Gastrocnemius medialis (tissue), 4 donors: Measurements from ENCODE around the gene ZNF584. TPM values are rescaled to one million over a fixed set of nuclear protein-coding genes. Genes with fewer than 3 reads are reported as not detected.
"Not testable (repeated sequence)": the region's sequence is repeated elsewhere in the genome, so short reads cannot be mapped to it uniquely, and the experiment has no call there.

Experiments used
- ATAC-seq, 2 donors: fragments of 150-250 bp; one replicate each; pipeline ENCODE4 v1.9.1; 2016
- DNase-seq, 2 donors: peaks; one replicate each; pipeline ENCODE4 v3.0.0-alpha.2; 2019
- H3K27ac ChIP-seq, 4 donors: fragments of 200-600 bp; sonication (generic); 1 replicate in 1 of 4; 2 replicates in 3 of 4; pipeline ENCODE4 v1.5.1; 2016 to 2018; ENCODE audit warnings: mild to moderate bottlenecking in 2 of 4, moderate library complexity in 1 of 4
- H3K27me3 ChIP-seq, 3 donors: fragments of 200-600 bp; sonication (generic) in 2 of 3; 1 replicate in 1 of 3; 2 replicates in 2 of 3; pipeline versions ENCODE4 v1.5.1 to v1.6.0; 2016 to 2019; ENCODE audit warnings: mild to moderate bottlenecking in 1 of 3, moderate library complexity in 1 of 3
- H3K36me3 ChIP-seq, 2 donors: fragments of 200-600 bp; sonication (generic) in 1 of 2; one replicate each; pipeline ENCODE4 v1.5.1; 2017 to 2018
- H3K4me1 ChIP-seq, 2 donors: fragments of 200-600 bp; sonication (generic) in 1 of 2; one replicate each; pipeline ENCODE4 v1.5.1; 2016 to 2017; ENCODE audit warnings: mild to moderate bottlenecking in 2 of 2
- H3K4me3 ChIP-seq, 4 donors: fragments of 200-600 bp; sonication (generic) in 3 of 4; 1 replicate in 1 of 4; 2 replicates in 3 of 4; pipeline ENCODE4 v1.5.1; 2016 to 2019; ENCODE audit warnings: mild to moderate bottlenecking in 2 of 4
- H3K9me3 ChIP-seq, 3 donors: fragments of 200-600 bp; sonication (generic) in 2 of 3; 1 replicate in 1 of 3; 2 replicates in 2 of 3; pipeline ENCODE4 v1.5.1; 2016 to 2019
- CTCF ChIP-seq, 5 experiments: fragments of 450-650 bp in 3 of 5; fragments of 200-600 bp in 2 of 5; sonication (generic) in 2 of 5; IDR thresholded peaks in 4 of 5; conservative IDR thresholded peaks in 1 of 5; 1 replicate in 4 of 5; 2 replicates in 1 of 5; pipeline ENCODE4 v1.5.1; 2016 to 2019; ENCODE audit warnings: antibody characterized with exemption in 5 of 5, mild to moderate bottlenecking in 3 of 5, moderate library complexity in 3 of 5
- POLR2A ChIP-seq, 2 donors: fragments of 450-650 bp; IDR thresholded peaks; one replicate each; pipeline ENCODE4 v1.6.1; 2017; ENCODE audit warnings: antibody characterized with exemption in 2 of 2, mild to moderate bottlenecking in 2 of 2, moderate library complexity in 2 of 2
- in situ Hi-C, 4 donors: fragments of 200-750 bp; cut with MboI; loops; one replicate each; pipeline versions ENCODE4 v1.15.0 to v1.8.0; 2017; ENCODE audit warnings: low sequenced_read_pairs in 4 of 4
- intact Hi-C: fragments of 100-400 bp; cut with DNase I; formaldehyde crosslinking; loops from one replicate; pipeline ENCODE4 v1.15.1; 2023; ENCODE audit warnings: low total_unique reads
- total RNA-seq, 4 donors: library from RNA; depleted of rRNA; stranded (reverse); fragments of >200 nt; gene quantifications; one replicate each; pipeline versions ENCODE4 v1.1.0 to v1.2.3, GENCODE V29; 2016

The ZNF584 gene
- total RNA-seq, 4 donors from 2014 or later: 8.5 to 21.4 (median 10.2) TPM

DNA sequence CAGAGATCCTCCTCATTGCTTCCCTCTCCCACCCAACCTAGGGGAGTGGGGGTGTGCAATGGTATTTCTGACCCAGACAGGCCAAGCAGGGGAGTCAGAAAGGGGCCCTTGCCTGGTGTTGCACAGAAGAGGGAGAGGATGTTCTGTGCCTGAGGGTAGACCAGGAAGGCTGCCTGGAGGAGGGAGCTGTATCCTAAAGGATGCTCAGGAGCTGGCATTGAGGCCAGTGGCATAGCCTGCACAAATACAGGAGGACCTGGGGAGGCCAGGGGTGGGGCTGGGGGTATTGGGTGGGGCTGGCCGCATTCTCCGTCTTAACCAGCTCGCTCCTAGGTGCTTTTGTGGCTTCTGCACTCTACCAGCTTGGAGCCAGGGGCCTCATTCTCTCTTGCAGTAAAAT is 8.5 kb upstream of the ZNF584 start:
- H3K4me1 ChIP-seq: peaks cover 8 to 17% of the 10 kb centered on the region in 2 donors
- no peaks in the 10 kb centered on the region for H3K9me3 ChIP-seq
- H3K36me3 ChIP-seq: peaks cover 0 to 1% of the 10 kb centered on the region in 2 donors
- ATAC-seq (no peak), DNase-seq (no peak)
- intact Hi-C loops: no loop called here
- TF ChIP-seq POLR2A (IDR thresholded peaks at IDR 0.05) (no peak), CTCF (IDR thresholded peaks at IDR 0.05 in 4 of 5, conservative IDR thresholded peaks at IDR 0.05 in 1 of 5) (no peak)
- H3K27ac ChIP-seq: no peak overlapping the region
- in situ Hi-C loops: no loop called here
- H3K4me3 ChIP-seq: no peak overlapping the region
- peaks cover 18 to 25% (median 19%) of the 10 kb centered on the region in 3 donors for H3K27me3 ChIP-seq

- Histone ChIP-seq H3K36me3 (no peaks in the 10 kb centered on the region), H3K27me3 (peaks cover 18 to 25% (median 19%) of the 10 kb centered on the region in 3 donors), H3K4me3 (peak overlapping the region; percentile 58 to 62 (median 61)), H3K4me1 (peaks cover 8 to 17% of the 10 kb centered on the region in 2 donors), H3K9me3 (no peaks in the 10 kb centered on the region), H3K27ac (peak overlapping the region in 1 of 4 donors; percentile 49)
- in situ Hi-C loops: no loop called here
- intact Hi-C loops: no loop called here
- DNase-seq (no peak), ATAC-seq (no peak)
- TF ChIP-seq POLR2A (IDR thresholded peaks at IDR 0.05) (no peak), CTCF (IDR thresholded peaks at IDR 0.05 in 4 of 5, conservative IDR thresholded peaks at IDR 0.05 in 1 of 5) (no peak)
These were observed 8.0 kb upstream of the ZNF584 start for GRCh38 chr19:58400316-58400915.

DNA sequence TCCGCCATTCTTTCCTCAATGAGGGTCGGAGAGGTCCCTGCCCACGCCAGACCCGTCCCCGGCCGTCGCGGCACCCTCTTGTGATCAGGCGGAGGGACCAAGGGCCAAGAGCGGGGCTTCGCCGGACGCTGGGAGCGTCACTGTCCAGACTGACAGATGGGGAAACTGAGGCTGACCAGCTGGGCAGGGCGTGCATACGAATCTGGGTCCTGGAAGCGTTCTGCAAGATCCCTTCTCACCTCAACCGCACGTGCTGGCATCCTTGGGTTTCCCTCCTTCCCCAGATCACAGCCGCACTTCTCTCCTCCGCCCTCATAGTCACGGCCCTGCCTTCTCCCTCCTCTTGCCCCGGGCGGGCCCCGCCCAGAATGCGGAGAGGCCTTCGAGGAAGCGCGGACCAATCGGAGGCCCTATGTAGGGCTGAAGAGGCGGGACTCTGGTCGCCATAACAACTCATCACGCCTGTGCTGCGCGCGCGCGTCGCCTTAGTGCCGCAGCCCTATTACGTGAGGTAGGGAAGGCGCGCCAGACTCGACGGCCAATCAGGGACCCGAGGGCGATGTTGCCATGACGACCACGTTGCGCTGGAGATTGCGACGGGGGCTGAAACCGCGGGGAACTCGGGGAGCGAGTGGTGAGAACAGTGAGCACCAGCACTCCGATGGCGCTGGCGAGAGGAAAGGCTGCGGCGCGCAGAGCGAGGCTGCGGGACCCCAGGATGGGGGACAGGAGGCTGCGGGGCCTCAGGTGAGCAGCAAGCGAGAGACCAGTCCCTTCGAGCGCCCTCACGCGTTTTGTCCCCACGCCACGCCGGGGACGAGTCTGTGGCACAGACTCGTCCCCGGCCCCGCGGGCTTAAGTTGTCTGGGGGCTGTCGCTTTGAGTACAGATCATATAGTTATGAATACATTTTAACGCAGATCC is 7.3 kb upstream of the ZNF584 start:
- H3K9me3 ChIP-seq: no peaks in the 10 kb centered on the region
- H3K4me1 ChIP-seq: peaks cover 8 to 17% of the 10 kb centered on the region in 2 donors
- in situ Hi-C loops: no loop called here
- H3K27ac ChIP-seq: peak overlapping the region; percentile 38 to 68 (median 54)
- intact Hi-C loops: loop anchor here (1.0 kb wide), 2 partner anchors 14 to 20 kb away; partner anchors contain the start of genes RPS5 and ZNF837
- peak overlapping the region; percentile 58 to 62 (median 61) for H3K4me3 ChIP-seq
- peak; percentile 100 for ATAC-seq
- peaks cover 12 to 18% (median 14%) of the 10 kb centered on the region in 3 donors for H3K27me3 ChIP-seq
- H3K36me3 ChIP-seq: no peaks in the 10 kb centered on the region
- DNase-seq: peak; percentile 97 to 99
- TF ChIP-seq POLR2A (IDR thresholded peaks at IDR 0.05) (peak in 1 of 2 donors; percentile 32), CTCF (IDR thresholded peaks at IDR 0.05 in 4 of 5, conservative IDR thresholded peaks at IDR 0.05 in 1 of 5) (no peak)

GRCh38 chr19:58401840-58402421 is 6.5 kb upstream of the ZNF584 start:
- Histone ChIP-seq H3K36me3 (no peaks in the 10 kb centered on the region), H3K4me1 (peaks cover 9 to 17% of the 10 kb centered on the region in 2 donors), H3K9me3 (no peaks in the 10 kb centered on the region), H3K4me3 (peak overlapping the region; percentile 58 to 61 (median 60)), H3K27me3 (peaks cover 9 to 13% (median 12%) of the 10 kb centered on the region in 3 donors), H3K27ac (peak overlapping the region; percentile 38 to 68 (median 54))
- TF ChIP-seq CTCF (IDR thresholded peaks at IDR 0.05 in 4 of 5, conservative IDR thresholded peaks at IDR 0.05 in 1 of 5): no peak
- TF ChIP-seq POLR2A (IDR thresholded peaks at IDR 0.05): no peak
- in situ Hi-C loops: no loop called here
- DNase-seq (no peak), ATAC-seq (no peak)
- intact Hi-C loops: loop anchor here (1.0 kb wide), 2 partner anchors 15 to 21 kb away; partner anchors contain the start of genes RPS5 and ZNF837

DNA sequence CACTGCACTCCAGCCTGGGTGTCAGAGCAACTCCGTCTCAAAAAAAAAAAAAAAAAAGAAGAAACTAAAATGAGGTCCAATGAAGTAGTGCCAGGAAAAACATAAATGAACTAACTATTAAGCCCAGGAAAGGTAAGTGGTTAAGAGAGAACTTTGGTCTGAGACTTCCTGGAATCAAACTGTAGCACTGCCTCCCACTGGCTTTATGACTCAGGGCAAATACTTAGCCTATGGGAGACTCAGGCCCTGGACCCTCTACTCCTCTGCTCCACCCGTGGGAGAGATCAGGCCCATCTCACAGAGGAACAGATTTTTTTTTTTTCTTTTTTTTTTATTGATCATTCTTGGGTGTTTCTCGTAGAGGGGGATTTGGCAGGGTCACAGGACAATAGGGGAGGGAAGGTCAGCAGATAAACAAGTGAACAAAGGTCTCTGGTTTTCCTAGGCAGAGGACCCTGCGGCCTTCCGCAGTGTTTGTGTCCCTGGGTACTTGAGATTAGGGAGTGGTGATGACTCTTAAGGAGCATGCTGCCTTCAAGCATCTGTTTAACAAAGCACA is 4.5 kb upstream of the ZNF584 start:
- DNase-seq, H3K9me3 ChIP-seq, H3K27ac ChIP-seq, ATAC-seq, in situ Hi-C loops, H3K27me3 ChIP-seq, intact Hi-C loops, H3K36me3 ChIP-seq, H3K4me3 ChIP-seq: not testable (repeated sequence)
- peaks cover 19 to 27% of the 10 kb centered on the region in 2 donors for H3K4me1 ChIP-seq
